GM20431 (cell line): Measurements from ENCODE around the gene CLEC12A.

ENCODE experiments used
- in situ Hi-C: fragments of 300-500 bp; cut with MseI, MboI; formaldehyde crosslinking; loops from one replicate; pipeline ENCODE4 v1.15.0; 2020; ENCODE audit warnings: low sequenced_read_pairs; ENCODE audit not compliant: unreplicated experiment

CLEC12A gene

DNA sequence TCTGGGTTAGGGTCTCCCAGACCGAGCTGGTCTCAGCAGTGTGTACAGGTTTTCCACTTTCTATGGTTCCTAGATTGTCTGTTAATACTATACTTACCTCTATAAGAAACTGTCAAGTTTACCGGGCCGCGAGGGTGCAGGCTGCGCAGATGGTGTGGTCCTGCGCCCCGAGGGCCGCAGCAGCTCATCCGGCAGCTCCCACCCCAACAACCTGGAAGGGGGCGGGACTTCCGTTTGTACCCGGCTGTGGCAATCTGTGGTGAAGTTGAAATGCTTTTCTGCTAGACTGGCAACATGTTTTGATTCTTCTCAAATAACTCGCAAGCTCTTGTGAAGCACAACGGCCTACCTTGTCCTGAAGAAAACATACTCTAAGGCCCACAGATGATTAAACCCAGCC lies 59.2 kb downstream of the CLEC12A start, which contains the start of gene CLEC9A:
TSS of gene CLEC9A (plus strand) at position 237 of the 400 bp plus-strand sequence. CDS start 22,006 bp downstream, outside the sequence.
- in situ Hi-C loops = loop anchor here (10.0 kb wide), 1 partner anchor 104 kb away; the partner anchor contains the start of gene CLEC7A

DNA sequence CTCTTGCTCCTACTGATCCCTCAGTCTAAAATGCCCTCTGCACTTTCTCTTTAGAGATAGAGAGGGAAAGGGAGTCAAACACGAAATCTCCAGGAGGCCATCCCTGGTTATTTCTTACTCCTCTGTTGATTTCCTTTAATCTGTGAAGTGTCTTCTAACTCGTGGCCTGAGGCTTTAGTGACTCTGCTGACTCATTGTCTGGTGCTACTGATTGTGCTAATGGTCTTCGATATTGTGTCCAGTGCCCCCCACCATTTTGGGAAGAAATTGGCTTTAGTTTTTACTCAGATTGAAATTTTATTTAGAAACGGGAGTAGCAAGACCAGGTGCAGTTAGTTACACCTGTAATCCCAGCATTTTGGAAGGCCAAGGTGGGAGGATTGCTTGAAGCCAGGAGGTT lies 60.1 kb downstream of the CLEC12A start:
- in situ Hi-C loops = loop anchor here (10.0 kb wide), 1 partner anchor 103 kb away; the partner anchor contains the start of gene CLEC7A

DNA sequence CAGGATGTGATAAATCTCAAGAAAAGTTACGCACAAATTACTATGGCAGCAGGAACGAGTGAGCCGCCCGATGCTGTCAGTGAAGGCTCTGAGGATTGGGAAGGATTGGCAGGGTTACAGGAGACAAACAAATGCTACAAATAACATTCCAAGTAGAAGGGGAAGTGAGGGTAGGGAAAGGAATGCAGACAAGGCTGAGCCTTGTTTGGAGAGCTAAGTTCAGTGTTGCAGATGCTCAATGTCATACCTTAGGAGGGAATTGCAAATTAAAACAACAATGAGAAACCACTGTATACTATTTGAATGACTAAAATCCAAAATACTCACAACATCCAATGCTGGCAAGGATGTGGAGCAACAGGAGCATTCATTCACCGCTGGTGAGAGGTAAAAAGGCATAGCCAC lies 60.6 kb downstream of the CLEC12A start:
- in situ Hi-C loops = loop anchor here (10.0 kb wide), 1 partner anchor 103 kb away; the partner anchor contains the start of gene CLEC7A

GRCh38 chr12:10033783-10034545 lies 62.8 kb downstream of the CLEC12A start:
- in situ Hi-C loops = loop anchor here (10.0 kb wide), 1 partner anchor 101 kb away; the partner anchor contains the start of gene CLEC7A
